ENCODE measurements around the gene BCDIN3D. TPM values are rescaled to one million over a fixed set of nuclear protein-coding genes. Genes with fewer than 3 reads are reported as not detected.

BCDIN3D gene
- total and polyA plus RNA-seq, 2 donors = 4.4 to 5.8 TPM

DNA sequence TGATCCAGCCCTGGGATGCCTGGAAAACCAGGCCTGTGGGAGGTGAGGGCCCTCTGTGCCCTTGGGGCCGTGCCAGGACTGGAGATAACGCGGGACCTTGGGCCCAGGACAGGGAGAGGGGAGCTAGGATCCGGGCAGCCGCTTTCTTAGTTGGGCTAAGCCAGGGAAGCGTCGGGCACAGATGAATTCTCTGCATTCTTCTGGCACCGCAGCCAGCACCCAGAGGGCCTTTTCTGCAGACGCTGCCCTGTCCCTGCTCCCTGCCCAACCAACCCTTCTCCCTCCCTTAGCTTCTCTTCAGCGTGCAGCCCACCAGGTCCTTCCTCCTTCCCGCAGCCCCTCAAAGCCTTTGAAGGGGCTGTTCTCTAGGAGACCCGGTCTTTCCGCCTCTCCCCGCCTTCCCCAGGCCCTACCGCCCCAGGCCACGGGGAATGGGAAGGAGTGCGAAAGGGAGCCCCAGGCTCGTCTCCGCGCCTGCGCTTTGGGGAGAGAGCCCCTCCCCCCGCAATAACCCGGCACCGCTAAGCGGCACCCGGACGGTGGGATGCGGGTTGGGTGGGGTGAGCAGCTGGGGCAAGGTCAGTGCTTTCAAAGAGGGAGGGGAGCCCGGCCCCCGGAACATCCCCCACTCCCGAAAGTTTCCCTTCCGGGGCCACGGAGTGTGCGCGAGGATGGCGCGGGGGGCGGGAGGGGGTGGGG, 15.4 kb downstream of the BCDIN3D start:
- no peak for DNase-seq (ENCODE audit: extremely low spot score)
- Histone ChIP-seq H3K4me3 (ENCODE audit: low read depth, low read length) (peak overlapping the region; percentile 93), H3K27ac (ENCODE audit: low read depth) (no peak overlapping the region), H3K4me1 (ENCODE audit: insufficient read depth) (no peaks in the 10 kb centered on the region), H3K36me3 (ENCODE audit: insufficient read depth) (no peaks in the 10 kb centered on the region)
- 2% methylated on average over 38 of the region's 38 CpGs for WGBS

DNA sequence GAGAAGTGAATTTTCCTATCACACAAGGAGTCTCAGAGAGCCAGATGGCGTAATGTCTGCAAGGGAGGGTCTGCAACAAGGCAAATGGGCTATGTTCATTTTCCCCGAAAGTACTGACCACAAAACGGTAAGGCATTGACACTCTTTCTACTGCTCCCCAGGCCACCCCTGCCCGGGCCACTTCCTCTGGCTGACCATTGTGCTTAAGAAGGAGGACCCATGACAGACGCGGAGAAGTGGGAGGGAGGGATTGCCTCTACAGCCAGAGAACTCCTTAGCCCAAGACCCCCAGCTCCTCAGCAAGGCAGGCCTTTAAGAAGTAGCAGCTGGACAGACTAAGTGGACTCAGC, 15.9 kb downstream of the BCDIN3D start:
- no peak overlapping the region for H3K27ac ChIP-seq (ENCODE audit: low read depth)
- H3K36me3 ChIP-seq (ENCODE audit: insufficient read depth) = no peaks in the 10 kb centered on the region
- no peaks in the 10 kb centered on the region for H3K4me1 ChIP-seq (ENCODE audit: insufficient read depth)
- peak overlapping the region; percentile 93 for H3K4me3 ChIP-seq (ENCODE audit: low read depth, low read length)
- DNase-seq (ENCODE audit: extremely low spot score) = no peak
- WGBS = 43% methylated on average over 6 of the region's 6 CpGs

DNA sequence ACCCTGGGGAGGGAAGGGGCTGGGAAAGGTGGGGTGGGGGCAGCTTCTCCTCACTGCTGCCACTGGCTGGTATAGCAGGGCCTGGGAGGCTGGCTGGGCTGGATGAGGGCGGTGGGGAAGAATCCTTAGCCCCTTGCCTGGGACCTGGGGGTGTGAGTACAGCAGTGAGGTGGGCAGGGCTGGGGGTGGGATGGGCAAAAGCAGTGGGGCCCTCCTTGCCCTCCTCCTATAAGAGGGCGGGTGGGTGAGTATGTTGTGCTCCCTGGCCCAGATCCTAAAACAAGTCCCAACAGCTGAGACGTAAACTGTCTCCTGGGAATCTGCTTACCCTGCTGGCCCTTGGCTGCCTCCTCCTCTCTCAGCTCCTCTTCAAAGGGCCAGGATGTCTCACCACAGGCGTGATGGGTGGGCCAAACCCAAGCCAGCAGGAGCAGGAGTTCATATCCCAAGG, 16.9 kb downstream of the BCDIN3D start:
- H3K27ac ChIP-seq (ENCODE audit: low read depth) = no peak overlapping the region
- WGBS = 44% methylated on average over 4 of the region's 4 CpGs
- no peak overlapping the region for H3K4me3 ChIP-seq (ENCODE audit: low read depth, low read length)
- no peaks in the 10 kb centered on the region for H3K36me3 ChIP-seq (ENCODE audit: insufficient read depth)
- H3K4me1 ChIP-seq (ENCODE audit: insufficient read depth) = no peaks in the 10 kb centered on the region
- DNase-seq (ENCODE audit: extremely low spot score) = no peak

DNA sequence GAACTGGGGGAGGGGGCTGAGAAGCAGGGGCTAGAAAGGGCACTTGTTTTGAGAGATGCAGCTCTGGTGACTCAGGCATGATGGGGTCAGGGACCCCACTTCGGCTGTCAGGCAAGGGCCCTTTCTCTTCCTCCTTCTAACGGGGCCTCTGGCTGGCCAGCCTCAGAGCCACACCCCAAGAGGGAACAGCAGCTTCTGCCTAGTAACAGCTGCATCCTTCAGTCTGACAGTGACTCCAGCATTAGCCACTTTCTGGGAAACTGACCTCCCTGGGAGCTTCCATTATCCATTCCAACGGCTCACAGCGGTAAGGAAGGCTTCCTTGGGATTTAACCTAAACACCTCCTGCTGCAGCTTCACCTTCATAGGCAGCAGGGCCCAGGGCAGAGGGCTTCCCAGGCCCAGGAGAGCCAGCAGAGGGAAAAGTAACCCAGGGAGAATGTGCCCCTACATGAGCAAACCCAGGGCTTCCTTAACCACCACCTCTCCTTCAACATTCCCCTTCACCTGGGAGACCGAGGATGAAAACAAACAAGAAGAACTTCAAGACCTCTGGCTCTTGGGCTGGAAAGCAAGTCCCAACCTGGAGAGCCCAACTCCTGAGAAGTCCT, 17.4 kb downstream of the BCDIN3D start:
- H3K27ac ChIP-seq (ENCODE audit: low read depth) = no peak overlapping the region
- no peaks in the 10 kb centered on the region for H3K4me1 ChIP-seq (ENCODE audit: insufficient read depth)
- no peak overlapping the region for H3K4me3 ChIP-seq (ENCODE audit: low read depth, low read length)
- no peaks in the 10 kb centered on the region for H3K36me3 ChIP-seq (ENCODE audit: insufficient read depth)
- no peak for DNase-seq (ENCODE audit: extremely low spot score)
- WGBS = 36% methylated on average over 5 of the region's 5 CpGs

DNA sequence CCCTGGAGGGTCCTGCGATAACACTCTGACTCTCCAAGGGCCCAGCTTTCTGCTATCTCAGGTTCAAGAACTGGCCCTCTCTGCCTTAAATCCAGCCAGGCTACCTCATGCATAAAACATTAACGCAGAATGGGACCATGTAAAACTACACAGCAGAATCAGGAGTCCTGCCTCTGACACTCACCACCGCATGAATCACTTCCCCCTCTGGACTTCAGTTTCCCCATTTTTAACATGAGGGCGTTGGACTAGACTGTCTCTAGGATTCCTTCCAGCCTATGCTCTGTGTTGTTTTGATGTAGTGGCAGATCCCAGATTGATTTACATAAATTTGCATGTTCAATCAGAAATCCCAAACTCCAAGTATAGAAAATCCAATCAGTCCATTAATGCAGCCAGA, 18.0 kb downstream of the BCDIN3D start:
- H3K36me3 ChIP-seq (ENCODE audit: insufficient read depth) = no peaks in the 10 kb centered on the region
- H3K4me1 ChIP-seq (ENCODE audit: insufficient read depth) = no peaks in the 10 kb centered on the region
- 58% methylated on average over 4 of the region's 4 CpGs for WGBS
- no peak overlapping the region for H3K27ac ChIP-seq (ENCODE audit: low read depth)
- H3K4me3 ChIP-seq (ENCODE audit: low read depth, low read length) = no peak overlapping the region
- no peak for DNase-seq (ENCODE audit: extremely low spot score)

DNA sequence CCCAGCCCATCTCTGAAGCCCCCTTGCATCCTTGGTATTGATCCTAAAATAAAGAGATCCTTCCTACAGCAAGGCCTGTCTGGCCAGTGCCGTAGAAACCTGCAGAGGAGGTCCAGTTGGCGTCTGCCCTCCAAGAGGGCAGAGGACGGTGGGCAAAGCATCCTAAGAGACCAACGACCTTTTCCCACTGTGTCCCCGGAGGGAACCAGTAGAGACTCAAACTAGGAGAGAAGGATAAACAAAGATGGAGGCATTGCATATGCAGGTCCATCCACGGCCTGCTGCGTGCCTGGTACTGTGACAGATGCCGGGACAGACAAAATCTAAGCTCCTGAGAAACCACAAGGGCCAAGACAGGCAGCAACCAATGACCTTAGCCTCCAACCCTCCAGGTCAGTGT, 18.5 kb downstream of the BCDIN3D start:
- 84% methylated on average over 8 of the region's 8 CpGs for WGBS
- DNase-seq (ENCODE audit: extremely low spot score) = no peak
- H3K27ac ChIP-seq (ENCODE audit: low read depth) = no peak overlapping the region
- H3K36me3 ChIP-seq (ENCODE audit: insufficient read depth) = no peaks in the 10 kb centered on the region
- no peak overlapping the region for H3K4me3 ChIP-seq (ENCODE audit: low read depth, low read length)
- H3K4me1 ChIP-seq (ENCODE audit: insufficient read depth) = no peaks in the 10 kb centered on the region

DNA sequence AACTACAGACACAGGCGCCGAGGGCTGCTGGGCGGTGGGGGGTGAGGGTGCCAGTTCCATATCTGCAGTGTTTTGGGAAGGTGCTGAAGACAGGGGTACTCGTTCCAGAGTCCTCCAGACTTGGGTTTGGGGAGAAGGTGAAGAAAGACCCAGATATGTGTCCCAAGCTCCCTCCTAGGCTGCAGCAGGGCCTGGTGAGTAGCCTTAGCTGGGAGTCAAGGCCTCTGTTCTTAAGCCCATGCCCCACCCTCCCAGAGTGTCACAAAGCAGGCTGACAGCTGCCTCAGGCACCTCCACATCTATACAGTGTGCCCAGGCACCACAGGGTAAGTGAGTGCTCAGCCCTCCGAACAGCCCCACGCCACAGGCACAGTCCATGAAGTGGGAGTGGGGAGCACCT, 19.0 kb downstream of the BCDIN3D start:
- DNase-seq (ENCODE audit: extremely low spot score) = no peak

DNA sequence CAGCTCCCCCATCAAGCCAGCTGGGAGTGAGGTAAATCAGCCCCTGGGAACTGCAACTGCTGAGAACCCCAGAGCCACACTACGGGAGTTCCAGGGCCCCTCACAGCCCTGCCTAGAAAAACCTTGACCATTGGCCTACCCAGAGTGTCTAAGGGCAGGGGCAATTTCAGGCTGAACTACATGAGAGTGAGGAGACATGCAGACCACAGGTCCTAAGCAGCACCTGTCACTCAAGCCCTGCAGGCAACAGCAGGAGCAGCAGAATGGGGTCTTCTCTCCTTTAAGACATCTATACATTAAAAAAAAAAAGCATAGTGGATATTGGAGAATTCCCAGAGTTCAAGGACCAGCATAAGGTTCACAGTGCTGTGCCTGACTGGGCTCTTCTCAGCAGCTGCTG, 19.6 kb downstream of the BCDIN3D start:
- Histone ChIP-seq H3K4me1 (ENCODE audit: insufficient read depth) (no peaks in the 10 kb centered on the region), H3K36me3 (ENCODE audit: insufficient read depth) (no peaks in the 10 kb centered on the region), H3K27ac (ENCODE audit: low read depth) (no peak overlapping the region), H3K4me3 (ENCODE audit: low read depth, low read length) (no peak overlapping the region)
- 89% methylated on average over 1 of the region's 1 CpG for WGBS
- DNase-seq (ENCODE audit: extremely low spot score) = no peak

More for the DNA sequence above, 19.0 kb downstream of the BCDIN3D start:
- WGBS = 92% methylated on average over 6 of the region's 6 CpGs
- Histone ChIP-seq H3K27ac (ENCODE audit: low read depth) (no peak overlapping the region), H3K4me3 (ENCODE audit: low read depth, low read length) (no peak overlapping the region), H3K4me1 (ENCODE audit: insufficient read depth) (no peaks in the 10 kb centered on the region), H3K36me3 (ENCODE audit: insufficient read depth) (no peaks in the 10 kb centered on the region)

DNA sequence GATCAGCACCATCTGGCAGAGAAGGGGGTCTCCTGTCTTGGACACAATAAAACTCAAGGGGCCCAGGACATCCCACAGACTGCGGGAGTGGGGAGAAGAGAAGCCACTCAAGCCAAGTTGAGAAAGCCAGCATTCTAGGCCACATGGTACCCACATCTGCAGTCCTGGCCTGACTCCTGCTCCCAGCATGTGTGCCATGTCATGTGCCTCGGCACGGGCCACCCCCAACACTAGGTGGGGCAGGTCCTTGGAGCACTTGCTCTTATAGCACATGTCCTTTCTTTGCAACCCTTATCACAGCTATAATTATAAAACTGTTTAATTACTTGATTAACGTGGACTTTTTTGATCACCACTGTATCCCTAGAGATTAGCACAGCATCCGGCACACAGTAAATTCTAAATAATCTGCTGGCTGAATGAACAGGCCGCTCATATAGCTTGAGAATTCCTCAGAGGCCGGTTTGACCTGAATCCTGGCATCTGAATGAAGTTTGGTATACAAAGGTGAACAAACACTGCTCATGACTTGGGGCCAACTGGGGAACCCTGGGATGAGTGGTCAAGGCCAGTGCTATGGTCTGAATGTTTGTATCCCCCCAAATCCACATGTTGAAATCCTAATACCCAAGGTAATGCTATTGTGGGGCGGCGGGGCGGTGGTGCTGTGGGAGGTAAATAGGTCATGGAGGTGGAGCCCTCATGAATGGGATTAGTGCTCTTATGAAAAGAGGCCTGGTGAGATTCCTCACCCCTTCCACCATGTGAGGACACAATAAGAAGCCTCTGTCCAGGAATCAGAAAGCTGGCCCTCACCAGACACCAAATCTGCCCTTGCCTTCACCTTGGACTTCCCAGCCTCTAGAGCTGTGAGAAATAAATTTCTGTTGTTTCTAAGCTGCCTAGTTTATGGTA, 21.3 kb downstream of the BCDIN3D start:
- Histone ChIP-seq H3K4me1 (ENCODE audit: insufficient read depth) (no peaks in the 10 kb centered on the region), H3K36me3 (ENCODE audit: insufficient read depth) (no peaks in the 10 kb centered on the region), H3K27ac (ENCODE audit: low read depth) (no peak overlapping the region), H3K4me3 (ENCODE audit: low read depth, low read length) (no peak overlapping the region)
- DNase-seq (ENCODE audit: extremely low spot score) = no peak
- WGBS = 72% methylated on average over 10 of the region's 10 CpGs

DNA sequence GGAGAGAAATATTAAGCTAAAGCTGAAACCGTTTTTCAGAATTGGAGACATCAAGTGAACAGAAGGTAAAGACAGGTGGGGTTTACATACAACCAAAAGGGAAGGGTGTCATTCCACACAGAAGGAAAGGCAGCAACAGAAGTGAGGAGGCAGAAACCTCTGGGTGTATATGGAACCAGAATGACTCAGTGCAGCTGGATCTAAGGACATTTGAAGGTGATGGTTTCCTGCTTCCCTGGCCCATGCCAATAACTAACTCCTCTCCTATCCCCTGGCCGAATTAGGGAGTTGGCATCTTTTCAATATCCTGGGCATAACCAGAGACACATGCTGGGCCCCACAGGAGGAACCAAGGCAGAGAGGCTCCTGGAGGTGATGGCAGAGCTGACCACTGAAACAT, 23.1 kb downstream of the BCDIN3D start:
- WGBS = 59% methylated on average over 2 of the region's 2 CpGs
- Histone ChIP-seq H3K27ac (ENCODE audit: low read depth) (no peak overlapping the region), H3K4me1 (ENCODE audit: insufficient read depth) (no peaks in the 10 kb centered on the region), H3K4me3 (ENCODE audit: low read depth, low read length) (no peak overlapping the region), H3K36me3 (ENCODE audit: insufficient read depth) (no peaks in the 10 kb centered on the region)
- no peak for DNase-seq (ENCODE audit: extremely low spot score)

DNA sequence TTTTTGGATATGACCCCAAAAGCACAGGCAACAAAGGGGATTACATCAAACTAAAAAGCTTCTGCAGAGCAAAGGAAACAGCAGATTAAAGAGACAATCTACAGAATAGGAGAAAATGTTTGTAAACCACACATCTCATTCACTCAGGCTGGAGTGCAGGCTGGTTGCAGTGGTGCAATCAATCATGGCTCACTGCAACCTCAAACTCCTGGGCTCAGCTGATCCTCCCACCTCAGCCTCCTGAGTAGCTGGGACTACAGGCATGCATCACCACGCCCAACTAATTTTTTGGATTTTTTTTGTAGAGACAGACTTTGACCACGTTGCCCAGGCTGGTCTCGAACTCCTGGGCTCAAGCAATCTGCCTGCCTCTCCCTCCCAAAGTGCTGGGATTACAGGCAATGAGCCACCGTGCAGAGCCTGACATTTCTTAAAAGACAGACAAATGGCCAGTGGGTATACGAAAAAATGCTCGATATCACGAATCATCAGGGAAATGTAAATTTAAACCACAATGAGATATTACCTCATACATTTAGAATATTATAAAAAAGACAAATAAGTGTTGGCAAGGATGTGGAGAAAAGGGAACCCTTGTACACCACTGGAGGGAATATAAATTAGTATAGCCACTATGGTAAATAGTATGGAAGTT, 24.5 kb downstream of the BCDIN3D start:
- H3K4me1 ChIP-seq (ENCODE audit: insufficient read depth) = no peaks in the 10 kb centered on the region
- no peaks in the 10 kb centered on the region for H3K36me3 ChIP-seq (ENCODE audit: insufficient read depth)
- 83% methylated on average over 7 of the region's 7 CpGs for WGBS
- H3K27ac ChIP-seq (ENCODE audit: low read depth) = no peak overlapping the region
- H3K4me3 ChIP-seq (ENCODE audit: low read depth, low read length) = no peak overlapping the region
- DNase-seq (ENCODE audit: extremely low spot score) = no peak

DNA sequence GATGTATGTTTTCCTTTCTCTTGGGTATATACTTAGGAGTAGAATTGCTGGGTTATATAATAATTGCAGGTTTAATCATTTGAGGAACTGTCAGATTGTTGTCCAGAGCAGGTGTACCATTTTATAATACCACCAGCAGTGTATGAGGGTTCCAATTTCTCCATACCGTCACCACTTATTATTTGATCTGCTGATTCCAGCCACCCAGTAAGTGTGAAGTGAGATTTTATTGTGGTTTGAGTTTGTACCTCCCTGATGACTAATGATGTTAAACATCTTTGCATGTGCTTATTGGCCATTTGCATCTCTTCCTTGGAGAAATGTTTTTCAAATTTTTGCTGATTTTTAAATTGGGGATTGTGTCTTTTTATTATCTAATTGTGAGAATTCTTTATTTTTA, 29.8 kb downstream of the BCDIN3D start:
- Histone ChIP-seq H3K27ac (ENCODE audit: low read depth) (no peak overlapping the region), H3K4me1 (ENCODE audit: insufficient read depth) (no peaks in the 10 kb centered on the region), H3K36me3 (ENCODE audit: insufficient read depth) (no peaks in the 10 kb centered on the region), H3K4me3 (ENCODE audit: low read depth, low read length) (no peak overlapping the region)
- whole genome bisulfite sequencing = 87% methylated on average over 1 of the region's 1 CpG
- DNase-seq (ENCODE audit: extremely low spot score) = no peak

DNA sequence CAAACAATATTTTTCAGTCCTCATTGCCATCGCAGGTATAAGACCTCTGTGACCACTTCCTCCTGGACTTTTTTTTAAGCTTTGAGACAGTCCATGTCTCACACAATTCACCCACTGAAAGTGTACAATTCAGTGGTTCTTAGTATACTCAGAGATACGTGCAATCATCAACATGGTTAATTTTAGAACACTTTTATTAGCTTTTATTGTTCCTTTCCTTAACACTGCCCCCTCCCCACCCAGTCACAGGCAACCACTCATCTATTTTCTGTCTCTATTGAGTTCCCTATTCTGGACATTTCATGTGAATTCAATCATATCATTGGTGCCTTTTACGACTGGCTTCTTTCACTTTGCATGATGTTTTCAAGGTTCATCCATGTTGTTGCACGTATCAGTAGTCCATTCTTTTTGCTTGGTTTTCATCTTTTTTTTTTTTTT, 30.9 kb downstream of the BCDIN3D start:
- no peak overlapping the region for H3K4me3 ChIP-seq (ENCODE audit: low read depth, low read length)
- no peaks in the 10 kb centered on the region for H3K4me1 ChIP-seq (ENCODE audit: insufficient read depth)
- no peak overlapping the region for H3K27ac ChIP-seq (ENCODE audit: low read depth)
- H3K36me3 ChIP-seq (ENCODE audit: insufficient read depth) = no peaks in the 10 kb centered on the region
- no peak for DNase-seq (ENCODE audit: extremely low spot score)
- WGBS = 85% methylated on average over 4 of the region's 4 CpGs
